GM12878 (cell line): ENCODE measurements around the gene TCF12. TPM values are rescaled to one million over a fixed set of nuclear protein-coding genes. Genes with fewer than 3 reads are reported as not detected.

Source experiments
- ATAC-seq: fragments of 200-7000 bp; cut with Tn5 transposase; 3 replicates; pipeline ENCODE4 v1.9.1; 2020; ENCODE audit warnings: mild to moderate bottlenecking, moderate library complexity
- BruUV-seq: library from RNA; stranded (reverse); fragments of 400-500 nt; replicated peaks from 2 replicates; lab custom pipeline; 2021; lab: Mats Ljungman, UMichigan
- CTCF ChIA-PET: fragments of 300-600 bp; sonication (Branson Sonifier 250); formaldehyde crosslinking; extraction: SDS; loops from one replicate; lab custom pipeline; 2021; ENCODE audit warnings: inconsistent platforms; lab: Yijun Ruan, JAX
- POLR2A ChIA-PET: fragments of 350-600 bp; formaldehyde crosslinking; extraction: SDS; loops from one replicate; lab custom pipeline; 2021; ENCODE audit warnings: inconsistent platforms; lab: Charles Lee
- RAD21 ChIA-PET: fragments of 300-600 bp; sonication (Branson Sonifier 250); formaldehyde crosslinking; loops from one replicate; lab custom pipeline; 2023; ENCODE audit warnings: antibody characterized with exemption; ENCODE audit not compliant: unreplicated experiment; lab: Charles Lee
- SMC1A ChIA-PET: fragments of 300-600 bp; sonication (Branson Sonifier 250); formaldehyde crosslinking; loops from one replicate; lab custom pipeline; 2023; ENCODE audit not compliant: unreplicated experiment, uncharacterized antibody; lab: Charles Lee
- DNase-seq: peaks from one replicate; pipeline ENCODE4 v3.0.0-alpha.2; 2011; ENCODE audit warnings: low read depth, low spot score
- FAIRE-seq: peaks from 3 replicates; lab custom pipeline; 2011; peaks lifted over from hg19 to GRCh38; lab: Jason Lieb, UNC
- H2AFZ ChIP-seq: 2 replicates; pipeline ENCODE4 v1.6.0; 2011; ENCODE audit warnings: low read depth, low read length, control low read depth; ENCODE audit not compliant: control insufficient read depth
- H3K27ac ChIP-seq: 2 replicates; pipeline ENCODE4 v1.5.1; 2011; ENCODE audit warnings: control low read depth; ENCODE audit not compliant: control insufficient read depth, insufficient read depth
- H3K27me3 ChIP-seq, 2 experiments: replicated peaks in 1 of 2; 2 replicates each; pipeline versions ENCODE4 v1.6.0 to v1.6.1; 2011; ENCODE audit warnings: low read length in 1 of 2; ENCODE audit not compliant: control insufficient read depth in 2 of 2, insufficient read depth in 2 of 2
- H3K36me3 ChIP-seq, 2 experiments: 2 replicates each; pipeline ENCODE4 v1.5.1; 2011; ENCODE audit warnings: low read length in 1 of 2; ENCODE audit not compliant: control insufficient read depth in 2 of 2, insufficient read depth in 2 of 2
- H3K4me1 ChIP-seq: 2 replicates; pipeline ENCODE4 v1.6.1; 2011; ENCODE audit warnings: mild to moderate bottlenecking, low read length, moderate library complexity, mixed read lengths; ENCODE audit not compliant: control insufficient read depth, insufficient read depth
- H3K4me2 ChIP-seq: 2 replicates; pipeline ENCODE4 v1.6.0; 2011; ENCODE audit warnings: control low read depth; ENCODE audit not compliant: control insufficient read depth, insufficient read depth
- H3K4me3 ChIP-seq: fragments of 200-600 bp; sonication (generic); 2 replicates; pipeline ENCODE4 v1.5.1; 2016
- H3K79me2 ChIP-seq: 2 replicates; pipeline ENCODE4 v1.6.0; 2011; ENCODE audit warnings: low read length; ENCODE audit not compliant: control insufficient read depth, insufficient read depth
- H3K9ac ChIP-seq: 2 replicates; pipeline ENCODE4 v1.8.0; 2011; ENCODE audit warnings: low read length, control low read depth, mixed read lengths; ENCODE audit not compliant: control insufficient read depth, insufficient read depth
- H3K9me3 ChIP-seq: replicated peaks from 3 replicates; pipeline ENCODE4 v1.5.1; 2011; ENCODE audit warnings: mild to moderate bottlenecking, low read length; ENCODE audit not compliant: control insufficient read depth, insufficient read depth
- H4K20me1 ChIP-seq: 2 replicates; pipeline ENCODE4 v1.6.0; 2011; ENCODE audit not compliant: control insufficient read depth, insufficient read depth
- BCL11A ChIP-seq: IDR thresholded peaks from 2 replicates; pipeline ENCODE4 v1.6.1; 2011; ENCODE audit warnings: low read depth, low read length
- CEBPB ChIP-seq, 2 experiments: fragments of 150-350 bp in 1 of 2; IDR thresholded peaks; 2 replicates each; pipeline ENCODE4 v1.6.1; 2012 to 2014; ENCODE audit warnings: low read depth in 2 of 2, low read length in 2 of 2, borderline replicate concordance in 1 of 2, inconsistent platforms in 1 of 2
- EGR1 ChIP-seq, 2 experiments: IDR thresholded peaks; 1 replicate in 1 of 2; 2 replicates in 1 of 2; pipeline ENCODE4 v1.6.1; 2011 to 2012; ENCODE audit warnings: low read depth in 2 of 2, low read length in 2 of 2, borderline replicate concordance in 1 of 2, mild to moderate bottlenecking in 1 of 2, moderate library complexity in 1 of 2
- ETV6 ChIP-seq, 2 experiments: fragments of 450-650 bp in 1 of 2; IDR thresholded peaks in 1 of 2; conservative IDR thresholded peaks in 1 of 2; 2 replicates each; pipeline ENCODE4 v1.6.1; 2014; ENCODE audit warnings: antibody characterized with exemption in 1 of 2, borderline replicate concordance in 1 of 2, low read depth in 1 of 2, mild to moderate bottlenecking in 1 of 2, moderate library complexity in 1 of 2
- JUND ChIP-seq: IDR thresholded peaks from 2 replicates; pipeline ENCODE4 v1.6.1; 2012; ENCODE audit warnings: low read depth, mild to moderate bottlenecking, low read length, improper control_type of control experiment, moderate library complexity
- POLR2AphosphoS2 ChIP-seq: IDR thresholded peaks from 2 replicates; pipeline ENCODE4 v1.6.1; 2011; ENCODE audit warnings: low read depth, mild to moderate bottlenecking, low read length, improper control_type of control experiment, moderate library complexity
- SMAD1 ChIP-seq: fragments of 450-650 bp; IDR thresholded peaks from 2 replicates; pipeline ENCODE4 v1.6.1; 2018; ENCODE audit warnings: mild to moderate bottlenecking, low read depth; ENCODE audit not compliant: partially characterized antibody
- SREBF1 ChIP-seq: IDR thresholded peaks from 2 replicates; pipeline ENCODE4 v1.6.1; 2012; ENCODE audit warnings: mild to moderate bottlenecking, low read length
- WGBS: methylation state at CpG from one replicate; pipeline ENCODE4 v1.1.6; 2016; ENCODE audit warnings: low lambda C conversion rate; ENCODE audit not compliant: insufficient replicate concordance, insufficient coverage; ENCODE audit errors: missing lambda C conversion rate; 5-methylcytosine and 5-hydroxymethylcytosine counted together
- in situ Hi-C: fragments of 300-500 bp; cut with MboI; formaldehyde crosslinking; loops from 9 replicates; pipeline ENCODE4 v1.14.3; 2018; ENCODE audit warnings: mixed read lengths
- intact Hi-C: fragments of 100-400 bp; cut with micrococcal nuclease; formaldehyde crosslinking; loops from one replicate; pipeline ENCODE4 v1.14.2; 2022; ENCODE audit not compliant: unreplicated experiment
- polyA plus RNA-seq, 11 experiments: library from polyadenylated mRNA; depleted of rRNA in 4 of 11; unstranded in 6 of 11; stranded (reverse) in 5 of 11; fragments of >200 nt; fragmentation: Nextera tagmentation in 4 of 11; fragmentation: Illumina TruSeq in 1 of 11; extraction: Ambion mirVana in 4 of 11; extraction: Trizol in 1 of 11; gene quantifications; 1 replicate in 1 of 11; 2 replicates in 10 of 11; pipeline versions ENCODE4 v1.2.1 to v1.2.3, GENCODE V29; 2011 to 2016; ENCODE audit warnings: inconsistent platforms in 2 of 11, missing spikeins in 2 of 11, low read depth in 1 of 11
- total RNA-seq, 4 experiments: library from RNA; depleted of rRNA in 3 of 4; stranded (reverse); fragments of >200 nt in 3 of 4; fragmentation: Illumina TruSeq in 1 of 4; extraction: Trizol in 1 of 4; gene quantifications; 2 replicates each; pipeline versions ENCODE4 v1.2.1 to v1.2.3, GENCODE V29; 2013 to 2021
- TF ChIP-seq, protein P1 (sequence below): fragments of 150-350 bp; IDR thresholded peaks from 2 replicates; pipeline ENCODE4 v1.6.1; 2014; ENCODE audit warnings: mild to moderate bottlenecking, low read depth, low read length

Gene TCF12
- total and polyA plus RNA-seq, 10 of the 15 experiments (the other 5 are each of a cell fraction or from before 2014, with no cell fraction given), result 8.2 to 70.9 (median 49.5) TPM

DNA sequence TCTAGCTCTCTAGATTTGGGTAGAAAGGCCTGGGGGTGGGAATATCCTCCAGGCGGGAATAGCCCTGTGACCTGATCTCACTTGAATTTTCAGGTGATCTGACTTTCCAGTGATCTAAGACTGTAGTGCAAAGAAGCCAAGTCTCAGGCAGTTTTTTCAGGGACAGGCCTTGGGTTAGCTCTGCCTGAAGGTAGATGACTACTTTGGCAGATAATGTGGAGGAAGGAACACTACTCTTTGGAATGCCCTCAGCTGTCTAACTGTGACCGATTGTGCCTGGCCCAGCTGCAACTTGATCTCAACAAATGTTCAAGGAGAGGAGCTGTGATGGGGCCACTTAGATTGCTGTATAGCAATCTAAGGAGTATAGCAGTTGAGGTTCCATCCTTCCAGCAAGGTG is 193.7 kb downstream of the TCF12 start:
- peaks cover 12% of the 10 kb centered on the region for H3K4me1 ChIP-seq
- no peak overlapping the region for H3K27ac ChIP-seq
- no peaks in the 10 kb centered on the region for H4K20me1 ChIP-seq
- no peak overlapping the region for H3K9ac ChIP-seq
- no TSS peak for BruUV-seq
- DNase-seq (no peak), ATAC-seq (no peak), FAIRE-seq (no peak)
- intact Hi-C loops, result no loop called here
- SMC1A ChIA-PET, result interaction anchor here (0.9 to 5.2 kb wide), 4 partner anchors 9 to 18 kb away, joined by 3 to 43 read pairs (median 8); no protein-coding TSS in a partner anchor
- no peak overlapping the region for H3K4me3 ChIP-seq
- no peaks in the 10 kb centered on the region for H3K27me3 ChIP-seq
- no peak for TF ChIP-seq SMAD1
- TF ChIP-seq JUND, result no peak
- no peak for TF ChIP-seq ETV6 (conservative IDR thresholded peaks at IDR 0.05 in 1 of 2, IDR thresholded peaks at IDR 0.05 in 1 of 2; ENCODE audit: borderline replicate concordance in 1 of 2, low read depth in 1 of 2)
- TF ChIP-seq, protein P1, sequence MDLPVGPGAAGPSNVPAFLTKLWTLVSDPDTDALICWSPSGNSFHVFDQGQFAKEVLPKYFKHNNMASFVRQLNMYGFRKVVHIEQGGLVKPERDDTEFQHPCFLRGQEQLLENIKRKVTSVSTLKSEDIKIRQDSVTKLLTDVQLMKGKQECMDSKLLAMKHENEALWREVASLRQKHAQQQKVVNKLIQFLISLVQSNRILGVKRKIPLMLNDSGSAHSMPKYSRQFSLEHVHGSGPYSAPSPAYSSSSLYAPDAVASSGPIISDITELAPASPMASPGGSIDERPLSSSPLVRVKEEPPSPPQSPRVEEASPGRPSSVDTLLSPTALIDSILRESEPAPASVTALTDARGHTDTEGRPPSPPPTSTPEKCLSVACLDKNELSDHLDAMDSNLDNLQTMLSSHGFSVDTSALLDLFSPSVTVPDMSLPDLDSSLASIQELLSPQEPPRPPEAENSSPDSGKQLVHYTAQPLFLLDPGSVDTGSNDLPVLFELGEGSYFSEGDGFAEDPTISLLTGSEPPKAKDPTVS, result no peak
- TF ChIP-seq BCL11A, result no peak
- no peak for TF ChIP-seq EGR1 (IDR thresholded peaks at IDR 0.05; ENCODE audit: borderline replicate concordance in 1 of 2, low read depth in 2 of 2, low read length in 2 of 2)
- no peak for TF ChIP-seq CEBPB (IDR thresholded peaks at IDR 0.05; ENCODE audit: borderline replicate concordance in 1 of 2, low read depth in 2 of 2, low read length in 2 of 2)
- no peak for TF ChIP-seq SREBF1
- no peak for TF ChIP-seq POLR2AphosphoS2
- no peak overlapping the region for H3K4me2 ChIP-seq
- in situ Hi-C loops, result no loop called here
- CTCF ChIA-PET, result interaction anchor here (1.0 to 1.7 kb wide), 3 partner anchors 10 to 35 kb away, joined by 5 to 6 read pairs (median 6); no protein-coding TSS in a partner anchor
- WGBS, result 100% methylated on average over 2 of the region's 2 CpGs
- no peak overlapping the region for H2AFZ ChIP-seq
- peaks cover 2% of the 10 kb centered on the region; the same call in 1 of the 2 replicates for H3K79me2 ChIP-seq
- no peaks in the 10 kb centered on the region for H3K9me3 ChIP-seq
- POLR2A ChIA-PET, result no interaction called here
- RAD21 ChIA-PET, result no interaction called here
- H3K36me3 ChIP-seq, result no peaks in the 10 kb centered on the region; a peak in 1 of 4 replicates
